Fibroblast of the aortic adventitia (primary cell): Measurements from ENCODE around the gene MPPED2. TPM values are rescaled to one million over a fixed set of nuclear protein-coding genes. Genes with fewer than 3 reads are reported as not detected.

Experiments
- DNase-seq: peaks from one replicate; pipeline ENCODE4 v3.0.0-alpha.2; 2010; ENCODE audit warnings: low read depth
- H3K4me3 ChIP-seq: 2 replicates; pipeline ENCODE4 v1.5.1; 2011; ENCODE audit warnings: low read depth, mild to moderate bottlenecking, control low read depth, low read length, moderate library complexity
- CTCF ChIP-seq: IDR thresholded peaks from 2 replicates; pipeline ENCODE4 v1.5.1; 2011; ENCODE audit warnings: mild to moderate bottlenecking, low read length, control low read depth, inconsistent platforms; ENCODE audit not compliant: insufficient read depth
- total RNA-seq: library from RNA; depleted of rRNA; stranded (reverse); fragments of >200 nt; gene quantifications from 2 replicates; pipeline ENCODE4 v1.2.3, GENCODE V29; 2012; ENCODE audit warnings: low replicate concordance

The MPPED2 gene
- total RNA-seq, 1 donor = 0.18 TPM

- H3K4me3 ChIP-seq = no peak overlapping the region
- no peak for TF ChIP-seq CTCF
- DNase-seq = no peak
Observed at GRCh38 chr11:30454541-30454940, 131.6 kb downstream of the MPPED2 start.

GRCh38 chr11:30454111-30454510, 132.0 kb downstream of the MPPED2 start:
- TF ChIP-seq CTCF = no peak
- DNase-seq = no peak
- H3K4me3 ChIP-seq = no peak overlapping the region

GRCh38 chr11:30453705-30454104, 132.4 kb downstream of the MPPED2 start:
- H3K4me3 ChIP-seq = no peak overlapping the region
- DNase-seq = no peak
- TF ChIP-seq CTCF = no peak

- no peak for DNase-seq
- TF ChIP-seq CTCF = no peak
- no peak overlapping the region for H3K4me3 ChIP-seq
Observed at GRCh38 chr11:30452842-30453241, 133.3 kb downstream of the MPPED2 start.

GRCh38 chr11:30452114-30452513, 134.0 kb downstream of the MPPED2 start:
- H3K4me3 ChIP-seq = no peak overlapping the region
- TF ChIP-seq CTCF = no peak
- DNase-seq = no peak

- no peak for DNase-seq
- TF ChIP-seq CTCF = no peak
- H3K4me3 ChIP-seq = no peak overlapping the region
Observed at GRCh38 chr11:30451626-30452025, 134.5 kb downstream of the MPPED2 start.

GRCh38 chr11:30451167-30451566, 135.0 kb downstream of the MPPED2 start:
- no peak for DNase-seq
- no peak overlapping the region for H3K4me3 ChIP-seq
- no peak for TF ChIP-seq CTCF
